ENCODE results near the gene LILRA5.
A peak's percentile ranks its signal among the peaks of the same experiment; 100 is the strongest.
"Not testable (repeated sequence)": the region's sequence is repeated elsewhere in the genome, so short reads cannot be mapped to it uniquely, and the experiment has no call there.

Gene LILRA5

DNA sequence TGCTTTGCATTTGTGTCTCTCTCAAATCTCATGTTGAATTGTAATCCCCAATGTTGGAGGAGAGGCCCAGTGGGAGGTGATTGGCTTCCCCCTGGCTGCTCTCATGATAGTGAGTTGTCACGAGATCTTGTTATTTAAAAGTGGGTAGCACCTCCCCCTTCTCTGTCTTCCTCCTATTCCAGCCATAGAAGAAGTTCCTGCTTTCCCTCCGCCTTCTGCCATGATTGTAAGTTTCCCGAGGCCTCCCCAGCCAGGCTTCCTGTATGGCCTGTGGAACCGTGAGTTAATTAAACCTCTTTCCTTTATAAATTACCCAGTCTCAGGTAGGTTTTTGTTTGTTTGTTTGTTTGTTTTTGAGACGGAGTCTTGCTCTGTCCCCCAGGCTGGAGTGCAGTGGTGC lies 22.2 kb upstream of the LILRA5 start:
- no peak for DNase-seq (ENCODE audit: low read depth in 2 of 3, low spot score in 1 of 3)

- DNase-seq (ENCODE audit: low read depth in 2 of 3, low spot score in 1 of 3) = no peak
Observed at GRCh38 chr19:54333586-54334298, 20.8 kb upstream of the LILRA5 start.

DNA sequence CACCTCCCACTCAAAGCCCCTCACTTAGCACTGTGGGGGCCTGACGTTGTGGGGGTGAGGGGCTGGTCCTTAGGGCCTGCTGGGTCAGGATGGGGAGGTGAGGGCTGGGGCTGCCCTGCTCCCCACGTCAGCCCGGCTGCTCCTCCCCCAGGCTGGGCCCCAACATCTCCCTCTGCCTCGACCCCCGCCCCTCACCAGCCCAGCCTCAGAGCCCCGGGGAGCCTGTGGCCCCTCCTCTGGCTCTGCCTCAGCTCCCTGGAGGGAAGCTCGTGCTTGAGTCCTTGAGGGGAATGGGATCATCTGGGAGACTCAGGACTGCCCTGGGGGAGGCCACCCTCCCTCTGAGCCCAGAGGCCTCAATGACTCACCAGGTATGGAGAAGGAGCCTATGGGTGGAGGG lies 19.2 kb upstream of the LILRA5 start:
- DNase-seq (ENCODE audit: low read depth in 2 of 3, low spot score in 1 of 3) = no peak

GRCh38 chr19:54331626-54332025 lies 18.7 kb upstream of the LILRA5 start:
- DNase-seq (ENCODE audit: low read depth in 2 of 3, low spot score in 1 of 3) = no peak

GRCh38 chr19:54329476-54330165 lies 16.7 kb upstream of the LILRA5 start:
- no peak for DNase-seq (ENCODE audit: low read depth in 2 of 3, low spot score in 1 of 3)

GRCh38 chr19:54328781-54329180 lies 15.8 kb upstream of the LILRA5 start:
- not testable (repeated sequence) for DNase-seq (ENCODE audit: low read depth in 2 of 3, low spot score in 1 of 3)

DNA sequence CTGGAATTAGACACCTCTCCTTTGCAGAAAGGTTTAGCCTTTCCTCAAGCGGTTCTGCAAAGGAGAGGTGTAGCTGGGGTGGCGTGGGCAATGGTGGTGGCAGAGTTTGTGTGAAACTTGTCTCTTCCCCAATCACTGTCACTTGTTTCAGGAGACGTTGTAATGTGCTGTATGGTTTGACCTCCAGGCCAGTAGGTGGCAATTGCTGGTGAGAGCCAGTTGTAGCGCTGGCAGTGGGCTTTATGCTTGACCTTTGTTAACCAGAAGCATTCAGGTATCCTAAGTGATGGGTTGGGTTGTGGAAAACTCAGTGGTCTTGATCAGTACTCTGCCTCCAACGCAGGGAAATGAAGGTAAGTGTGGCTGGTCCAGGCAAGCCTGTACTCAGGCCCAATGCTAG lies 12.7 kb upstream of the LILRA5 start:
- DNase-seq (ENCODE audit: low read depth in 2 of 3, low spot score in 1 of 3) = no peak

DNA sequence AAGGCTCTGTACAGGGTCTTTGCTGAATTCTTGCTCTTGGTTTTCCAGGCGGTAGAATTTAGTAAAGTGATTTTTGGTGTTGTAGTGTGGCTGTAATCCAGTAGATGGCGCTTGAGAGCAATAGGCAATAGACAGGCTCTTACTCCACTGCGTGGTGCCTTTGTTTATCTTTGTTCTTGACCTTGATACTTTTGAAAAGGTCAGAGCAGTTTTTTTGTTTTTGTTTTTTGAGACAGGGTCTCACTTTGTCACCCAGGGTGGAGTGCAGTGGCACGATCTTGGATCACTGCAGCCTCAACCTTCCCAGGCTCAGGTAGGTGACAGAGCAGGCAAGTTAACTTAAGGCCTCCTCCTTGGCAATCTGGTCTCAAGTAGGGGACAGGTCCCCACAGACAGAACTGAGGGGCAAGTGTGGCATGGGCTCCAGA lies 12.2 kb upstream of the LILRA5 start:
- DNase-seq (ENCODE audit: low read depth in 2 of 3, low spot score in 1 of 3) = peak in 2 of 3 donors; percentile 22 to 65

DNA sequence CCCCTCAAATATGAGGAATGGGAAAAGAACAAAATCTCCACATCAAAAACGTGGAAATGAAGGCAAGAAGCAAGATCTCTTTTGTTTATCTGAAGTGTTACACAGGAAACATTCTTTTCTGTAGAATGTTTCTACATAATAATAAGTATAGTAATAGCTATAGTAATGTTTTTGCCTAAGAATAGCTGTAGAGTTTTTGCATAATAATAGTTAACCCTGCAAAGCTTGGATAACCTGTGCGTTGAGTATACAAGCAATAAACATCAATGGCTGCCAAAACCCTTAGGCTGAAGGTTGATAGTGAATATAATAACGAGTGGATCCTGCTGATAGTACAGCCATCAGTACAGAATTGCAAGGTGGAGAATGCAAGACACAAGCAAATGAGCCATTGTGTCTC lies 11.1 kb upstream of the LILRA5 start:
- DNase-seq (ENCODE audit: low read depth in 2 of 3, low spot score in 1 of 3) = no peak

GRCh38 chr19:54322934-54323333 lies 10.0 kb upstream of the LILRA5 start:
- DNase-seq (ENCODE audit: low read depth in 2 of 3, low spot score in 1 of 3) = not testable (repeated sequence)

GRCh38 chr19:54322295-54322694 lies 9.3 kb upstream of the LILRA5 start:
- not testable (repeated sequence) for DNase-seq (ENCODE audit: low read depth in 2 of 3, low spot score in 1 of 3)

- no peak for DNase-seq (ENCODE audit: low read depth in 2 of 3, low spot score in 1 of 3)
Observed at GRCh38 chr19:54319892-54320670, 7.1 kb upstream of the LILRA5 start.

DNA sequence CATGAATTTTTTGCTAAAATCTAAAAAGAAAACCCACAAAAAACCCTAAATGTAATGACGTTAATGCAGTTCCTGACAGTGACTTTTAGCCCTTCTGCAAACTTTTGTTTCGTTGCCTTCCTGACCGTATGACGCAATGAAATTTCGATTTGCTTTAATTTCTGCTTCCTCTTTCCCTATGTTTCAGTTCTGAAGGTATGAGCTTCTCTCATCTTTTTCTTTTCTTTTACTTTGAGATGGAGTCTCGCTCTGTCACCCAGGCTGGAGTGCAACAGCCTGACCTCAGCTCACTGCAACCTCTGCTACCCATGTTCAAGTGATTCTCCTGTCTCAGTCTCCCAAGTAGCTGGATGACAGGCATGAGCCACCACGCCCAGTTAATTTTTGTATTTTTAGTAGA lies 6.1 kb upstream of the LILRA5 start:
- DNase-seq (ENCODE audit: low read depth in 2 of 3, low spot score in 1 of 3) = no peak

GRCh38 chr19:54317965-54318240 lies 4.9 kb upstream of the LILRA5 start:
- DNase-seq (ENCODE audit: low read depth in 2 of 3, low spot score in 1 of 3) = no peak

DNA sequence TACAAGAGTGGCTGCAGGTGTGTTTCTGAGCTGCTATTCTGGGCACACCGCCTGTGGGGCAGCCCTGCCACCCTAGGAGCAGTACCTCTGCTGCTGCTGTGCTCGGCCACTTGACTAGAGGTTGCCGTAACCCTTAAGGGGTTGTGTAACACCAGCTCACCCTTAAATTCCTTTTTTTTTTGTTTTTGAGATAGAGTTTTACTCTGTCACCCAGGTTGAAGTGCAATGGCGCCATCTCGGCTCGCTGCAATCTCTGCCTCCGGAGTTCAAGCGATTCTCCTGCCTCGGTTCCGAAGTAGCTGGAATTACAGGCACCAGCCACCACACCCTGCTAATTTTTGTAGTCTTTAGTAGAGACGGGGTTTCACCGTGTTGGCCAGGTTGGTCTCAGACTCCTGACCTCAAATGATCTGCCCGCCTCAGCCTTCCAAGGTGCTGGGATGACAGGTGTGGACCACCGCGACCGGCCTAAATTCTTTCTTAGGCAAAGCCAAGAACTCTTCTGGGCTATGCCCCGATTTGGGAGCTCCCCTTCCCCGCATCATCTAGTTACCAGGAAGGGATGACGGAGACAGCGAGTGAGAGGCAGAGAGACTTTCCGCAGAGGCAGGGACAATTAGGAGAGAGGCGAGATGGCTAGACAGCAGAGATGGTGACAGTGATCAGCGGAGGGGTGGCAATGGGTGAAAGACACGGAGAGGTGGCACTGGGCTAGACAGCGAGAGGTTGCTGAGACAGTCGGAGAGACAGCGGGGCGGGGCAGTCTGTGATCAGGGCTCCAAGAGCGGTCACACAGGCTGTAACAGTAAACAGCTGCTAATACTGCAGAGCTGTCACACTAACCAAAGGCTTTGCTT lies 4.4 kb upstream of the LILRA5 start:
- DNase-seq (ENCODE audit: low read depth in 2 of 3, low spot score in 1 of 3) = no peak

DNA sequence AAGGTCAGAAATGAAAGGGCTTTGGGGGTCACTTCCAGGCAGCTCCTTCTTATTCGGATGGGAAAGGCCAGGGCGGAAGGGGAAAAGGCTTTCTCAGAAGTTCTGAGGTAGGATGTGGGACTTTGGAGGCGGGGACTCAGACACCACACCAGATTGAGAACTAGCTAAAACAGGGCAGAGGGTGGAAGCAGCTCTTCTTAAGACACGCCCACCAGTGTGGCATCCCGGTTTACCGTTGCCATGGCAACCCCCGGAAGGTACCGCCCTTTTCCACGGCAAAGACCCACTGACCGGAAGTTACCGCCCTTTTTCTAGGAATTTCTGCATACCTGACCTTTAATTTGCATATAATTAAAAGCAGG lies 3.8 kb upstream of the LILRA5 start:
- DNase-seq (ENCODE audit: low read depth in 2 of 3, low spot score in 1 of 3) = no peak

DNA sequence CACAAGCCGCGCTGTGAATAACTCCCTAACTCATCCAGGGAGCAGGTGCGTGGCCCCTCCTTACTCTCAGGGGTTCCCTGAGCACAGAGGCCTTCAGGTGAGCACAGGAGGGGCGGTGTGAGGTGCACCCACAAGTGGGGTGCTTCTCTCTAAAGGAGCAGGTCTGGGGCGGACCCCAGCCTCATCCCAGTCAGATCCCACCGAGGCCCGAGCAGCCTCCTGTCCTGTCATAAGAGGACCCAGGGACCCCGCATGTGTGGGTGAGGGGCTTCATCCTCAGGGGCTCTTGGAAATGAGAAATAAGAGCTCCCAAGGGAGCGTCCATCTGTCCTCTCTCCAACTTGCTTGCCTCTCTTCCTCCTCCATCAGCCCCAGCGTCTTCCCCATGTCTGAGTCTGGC lies 3.0 kb upstream of the LILRA5 start:
- DNase-seq (ENCODE audit: low read depth in 2 of 3, low spot score in 1 of 3) = no peak

GRCh38 chr19:54312011-54312410 lies 955 bp downstream of the LILRA5 start:
- no peak for DNase-seq (ENCODE audit: low read depth in 2 of 3, low spot score in 1 of 3)

GRCh38 chr19:54311486-54311885 lies 1.5 kb downstream of the LILRA5 start:
- DNase-seq (ENCODE audit: low read depth in 2 of 3, low spot score in 1 of 3) = no peak

DNA sequence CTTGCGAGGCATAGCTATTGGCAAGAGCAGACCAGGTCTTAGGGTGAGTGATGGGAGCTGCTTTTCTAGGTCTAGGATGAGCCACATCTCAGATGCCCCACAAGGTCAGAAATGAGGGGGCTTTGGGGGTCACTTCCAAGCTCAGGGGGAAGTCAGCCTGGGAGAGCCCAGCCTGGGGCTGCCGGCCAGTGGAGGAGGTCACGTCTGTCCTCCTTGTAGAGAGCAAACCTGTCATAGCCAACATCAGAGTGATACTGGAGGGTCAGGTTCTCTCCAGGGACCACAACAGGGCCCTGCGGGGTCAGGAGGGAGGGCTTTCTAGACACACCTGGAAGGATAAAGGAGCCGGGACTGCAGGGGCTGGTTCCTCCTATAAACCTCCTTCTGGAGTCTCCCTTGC lies 2.4 kb downstream of the LILRA5 start:
- DNase-seq (ENCODE audit: low read depth in 2 of 3, low spot score in 1 of 3) = no peak

- no peak for DNase-seq (ENCODE audit: low read depth in 2 of 3, low spot score in 1 of 3)
Observed at GRCh38 chr19:54309811-54310210, 3.2 kb downstream of the LILRA5 start.
